Tibial nerve (tissue), 4 donors: ENCODE results near the gene TMX2. TPM values are rescaled to one million over a fixed set of nuclear protein-coding genes. Genes with fewer than 3 reads are reported as not detected.

Experiments used
- DNase-seq, 2 donors: peaks; one replicate each; pipeline ENCODE4 v3.0.0-alpha.2; 2019; ENCODE audit warnings: low spot score in 2 of 2
- H3K27ac ChIP-seq, 4 donors: fragments of 200-600 bp; sonication (generic) in 3 of 4; one replicate each; pipeline ENCODE4 v1.5.1; 2017 to 2019; ENCODE audit warnings: mild to moderate bottlenecking in 1 of 4
- H3K27me3 ChIP-seq, 2 donors: fragments of 200-600 bp; sonication (generic) in 1 of 2; one replicate each; pipeline versions ENCODE4 v1.5.1 to v1.6.0; 2017 to 2019
- H3K36me3 ChIP-seq, 3 donors: fragments of 200-600 bp; sonication (generic); one replicate each; pipeline ENCODE4 v1.5.1; 2018 to 2019
- H3K4me1 ChIP-seq, 4 donors: fragments of 200-600 bp; sonication (generic) in 3 of 4; one replicate each; pipeline ENCODE4 v1.5.1; 2017 to 2019
- H3K4me3 ChIP-seq, 4 donors: fragments of 200-600 bp; sonication (generic) in 3 of 4; one replicate each; pipeline ENCODE4 v1.5.1; 2017 to 2019; ENCODE audit warnings: mild to moderate bottlenecking in 1 of 4, moderate library complexity in 1 of 4
- H3K9me3 ChIP-seq, 4 donors: fragments of 200-600 bp; sonication (generic) in 3 of 4; one replicate each; pipeline ENCODE4 v1.5.1; 2017 to 2019
- EP300 ChIP-seq, 2 donors: sonication (generic); formaldehyde crosslinking; IDR thresholded peaks; one replicate each; pipeline ENCODE4 v1.6.1; 2017; ENCODE audit warnings: antibody characterized with exemption in 2 of 2, mild to moderate bottlenecking in 1 of 2
- POLR2A ChIP-seq, 2 donors: fragments of 450-650 bp; IDR thresholded peaks; one replicate each; pipeline ENCODE4 v1.6.1; 2017; ENCODE audit warnings: antibody characterized with exemption in 2 of 2, mild to moderate bottlenecking in 2 of 2, moderate library complexity in 2 of 2
- WGBS, 2 donors: methylation state at CpG; one replicate each; pipeline ENCODE4 v1.1.5; 2018; 5-methylcytosine and 5-hydroxymethylcytosine counted together
- total RNA-seq, 4 donors: library from RNA; depleted of rRNA; stranded (reverse); fragments of >200 nt; gene quantifications; one replicate each; pipeline ENCODE4 v1.1.0, GENCODE V29; 2016
- TF ChIP-seq, protein P1 (sequence below), 5 experiments: fragments of 200-600 bp in 3 of 5; fragments of 450-650 bp in 2 of 5; sonication (generic) in 3 of 5; IDR thresholded peaks; one replicate each; pipeline ENCODE4 v1.5.1; 2016 to 2019; ENCODE audit warnings: antibody characterized with exemption in 5 of 5, mild to moderate bottlenecking in 3 of 5, moderate library complexity in 2 of 5

Gene TMX2
- total RNA-seq = 10 to 100 TPM; 54.3 to 89.4 (median 71.7) TPM

DNA sequence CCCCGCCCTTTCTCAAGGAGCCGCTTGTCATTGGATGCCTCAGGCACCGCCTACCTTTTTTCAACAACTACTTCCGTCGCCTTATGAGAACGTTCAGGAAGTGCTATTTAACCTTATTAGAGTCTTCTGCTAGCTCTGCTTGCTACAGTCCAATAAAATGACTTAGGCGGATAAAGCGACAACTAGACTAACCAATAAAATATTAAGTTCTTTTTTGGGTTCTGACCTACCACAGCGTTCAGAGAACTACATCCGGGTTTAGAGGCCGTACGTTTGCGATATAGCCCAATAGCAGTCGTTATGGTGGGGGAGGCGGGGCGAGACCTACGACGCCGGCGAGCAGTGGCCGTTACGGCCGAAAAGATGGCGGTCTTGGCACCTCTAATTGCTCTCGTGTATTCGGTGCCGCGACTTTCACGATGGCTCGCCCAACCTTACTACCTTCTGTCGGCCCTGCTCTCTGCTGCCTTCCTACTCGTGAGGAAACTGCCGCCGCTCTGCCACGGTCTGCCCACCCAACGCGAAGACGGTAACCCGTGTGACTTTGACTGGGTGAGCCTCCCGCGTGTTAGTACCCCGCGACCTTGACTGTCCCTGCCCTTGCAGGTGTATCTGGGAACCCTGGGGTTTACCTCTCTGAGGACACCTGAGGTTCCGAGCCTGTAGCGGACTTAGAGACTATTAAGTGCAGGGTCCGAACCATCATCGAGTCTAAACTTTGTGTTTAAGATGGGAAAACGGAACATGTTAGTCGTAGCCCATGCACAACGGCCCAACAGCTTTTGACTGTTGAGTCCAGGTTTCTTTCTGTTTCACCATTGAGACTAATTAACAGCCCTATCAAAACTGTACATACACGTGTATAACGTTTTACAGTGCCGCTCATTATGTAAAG, at the start of gene TMX2:
Gene TMX2, plus strand, starts transcription at position 338 of the 895 bp plus-strand sequence. Its CDS starts 26 bp downstream, at position 364.
- Histone ChIP-seq H3K9me3 (no peaks in the 10 kb centered on the region), H3K4me3 (peak within 1 kb of the TSS; percentile 85 to 95 (median 90)), H3K27ac (peak within 1 kb of the TSS; percentile 70 to 94 (median 88)), H3K27me3 (no peaks in the 10 kb centered on the region), H3K4me1 (peaks cover 0 to 45% (median 14%) of the 10 kb centered on the region in 4 donors), H3K36me3 (no peaks in the 10 kb centered on the region)
- DNase-seq = peak; percentile 82 to 92
- 0% methylated on average over 41 to 53 of the region's 53 CpGs for WGBS, 2 donors
- TF ChIP-seq EP300 (IDR thresholded peaks at IDR 0.05) (peak; percentile 73 to 80), POLR2A (IDR thresholded peaks at IDR 0.05) (peak in 1 of 2 donors; percentile 38)
- TF ChIP-seq, protein P1, sequence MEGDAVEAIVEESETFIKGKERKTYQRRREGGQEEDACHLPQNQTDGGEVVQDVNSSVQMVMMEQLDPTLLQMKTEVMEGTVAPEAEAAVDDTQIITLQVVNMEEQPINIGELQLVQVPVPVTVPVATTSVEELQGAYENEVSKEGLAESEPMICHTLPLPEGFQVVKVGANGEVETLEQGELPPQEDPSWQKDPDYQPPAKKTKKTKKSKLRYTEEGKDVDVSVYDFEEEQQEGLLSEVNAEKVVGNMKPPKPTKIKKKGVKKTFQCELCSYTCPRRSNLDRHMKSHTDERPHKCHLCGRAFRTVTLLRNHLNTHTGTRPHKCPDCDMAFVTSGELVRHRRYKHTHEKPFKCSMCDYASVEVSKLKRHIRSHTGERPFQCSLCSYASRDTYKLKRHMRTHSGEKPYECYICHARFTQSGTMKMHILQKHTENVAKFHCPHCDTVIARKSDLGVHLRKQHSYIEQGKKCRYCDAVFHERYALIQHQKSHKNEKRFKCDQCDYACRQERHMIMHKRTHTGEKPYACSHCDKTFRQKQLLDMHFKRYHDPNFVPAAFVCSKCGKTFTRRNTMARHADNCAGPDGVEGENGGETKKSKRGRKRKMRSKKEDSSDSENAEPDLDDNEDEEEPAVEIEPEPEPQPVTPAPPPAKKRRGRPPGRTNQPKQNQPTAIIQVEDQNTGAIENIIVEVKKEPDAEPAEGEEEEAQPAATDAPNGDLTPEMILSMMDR (IDR thresholded peaks at IDR 0.05) = peak in 1 of 5 experiments; percentile 45

- Histone ChIP-seq H3K9me3 (no peaks in the 10 kb centered on the region), H3K36me3 (peaks cover 0 to 41% (median 17%) of the 10 kb centered on the region in 3 donors), H3K27me3 (no peaks in the 10 kb centered on the region), H3K4me3 (no peak overlapping the region), H3K4me1 (peaks cover 0 to 35% (median 10%) of the 10 kb centered on the region in 4 donors), H3K27ac (no peak overlapping the region)
- TF ChIP-seq POLR2A (IDR thresholded peaks at IDR 0.05) = no peak
- TF ChIP-seq, protein P1 (IDR thresholded peaks at IDR 0.05) = no peak
- TF ChIP-seq EP300 (IDR thresholded peaks at IDR 0.05) = no peak
- 72% methylated on average over 4 of the region's 4 CpGs for WGBS, 2 donors
- DNase-seq = no peak
Measured at GRCh38 chr11:57662893-57663292, 49.5 kb upstream of the TMX2 start.

GRCh38 chr11:57663975-57664374, 48.4 kb upstream of the TMX2 start:
- Histone ChIP-seq H3K4me3 (no peak overlapping the region), H3K36me3 (peaks cover 0 to 41% (median 17%) of the 10 kb centered on the region in 3 donors), H3K27me3 (no peaks in the 10 kb centered on the region), H3K27ac (no peak overlapping the region), H3K9me3 (no peaks in the 10 kb centered on the region), H3K4me1 (peaks cover 0 to 27% (median 4%) of the 10 kb centered on the region in 4 donors)
- DNase-seq = no peak
- WGBS, 2 donors = 82 to 87% methylated on average over 9 of the region's 9 CpGs
- TF ChIP-seq EP300 (IDR thresholded peaks at IDR 0.05) = no peak
- TF ChIP-seq, protein P1 (IDR thresholded peaks at IDR 0.05) = no peak
- no peak for TF ChIP-seq POLR2A (IDR thresholded peaks at IDR 0.05)

GRCh38 chr11:57667117-57667735, 45.2 kb upstream of the TMX2 start:
- Histone ChIP-seq H3K27ac (peak overlapping the region; percentile 97 to 99 (median 98)), H3K36me3 (peaks cover 0 to 16% (median 3%) of the 10 kb centered on the region in 3 donors), H3K4me1 (peaks cover 0 to 43% (median 21%) of the 10 kb centered on the region in 4 donors), H3K9me3 (no peaks in the 10 kb centered on the region), H3K27me3 (no peaks in the 10 kb centered on the region), H3K4me3 (peak overlapping the region; percentile 57 to 89 (median 76))
- peak; percentile 91 to 92 for DNase-seq
- WGBS, 2 donors = 0% methylated on average over 29 of the region's 29 CpGs
- no peak for TF ChIP-seq POLR2A (IDR thresholded peaks at IDR 0.05)
- peak; percentile 60 to 88 for TF ChIP-seq EP300 (IDR thresholded peaks at IDR 0.05)
- TF ChIP-seq, protein P1 (IDR thresholded peaks at IDR 0.05) = no peak
